GM12801 (cell line): Measurements from ENCODE around the gene BRMS1.

ENCODE experiments used
- TF ChIP-seq, protein P1 (sequence below): IDR thresholded peaks from one replicate; pipeline ENCODE4 v1.5.1; 2011; ENCODE audit warnings: control low read depth; ENCODE audit not compliant: insufficient read length; ENCODE audit errors: extremely low read depth

The BRMS1 gene

DNA sequence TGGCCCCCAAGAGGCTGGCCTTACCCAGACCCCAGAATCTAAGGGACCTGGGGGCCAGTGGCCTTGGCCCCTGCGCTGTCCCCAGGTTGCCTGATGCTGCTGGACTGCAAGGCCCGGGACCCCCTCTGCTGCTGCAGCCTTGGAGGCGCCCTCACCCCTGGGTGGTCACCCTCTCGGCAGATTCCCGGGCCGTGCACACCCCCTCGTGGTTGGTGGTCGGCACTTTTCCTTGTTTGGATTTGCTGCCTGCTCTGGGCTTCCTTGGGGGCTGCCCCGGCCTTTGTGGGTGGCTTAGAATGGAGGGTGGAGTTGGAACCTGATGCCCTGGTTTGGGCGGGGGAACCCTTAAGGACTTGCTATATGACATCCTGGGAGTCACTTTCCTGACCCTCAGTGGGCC is 14.0 kb downstream of the BRMS1 start:
- TF ChIP-seq, protein P1, sequence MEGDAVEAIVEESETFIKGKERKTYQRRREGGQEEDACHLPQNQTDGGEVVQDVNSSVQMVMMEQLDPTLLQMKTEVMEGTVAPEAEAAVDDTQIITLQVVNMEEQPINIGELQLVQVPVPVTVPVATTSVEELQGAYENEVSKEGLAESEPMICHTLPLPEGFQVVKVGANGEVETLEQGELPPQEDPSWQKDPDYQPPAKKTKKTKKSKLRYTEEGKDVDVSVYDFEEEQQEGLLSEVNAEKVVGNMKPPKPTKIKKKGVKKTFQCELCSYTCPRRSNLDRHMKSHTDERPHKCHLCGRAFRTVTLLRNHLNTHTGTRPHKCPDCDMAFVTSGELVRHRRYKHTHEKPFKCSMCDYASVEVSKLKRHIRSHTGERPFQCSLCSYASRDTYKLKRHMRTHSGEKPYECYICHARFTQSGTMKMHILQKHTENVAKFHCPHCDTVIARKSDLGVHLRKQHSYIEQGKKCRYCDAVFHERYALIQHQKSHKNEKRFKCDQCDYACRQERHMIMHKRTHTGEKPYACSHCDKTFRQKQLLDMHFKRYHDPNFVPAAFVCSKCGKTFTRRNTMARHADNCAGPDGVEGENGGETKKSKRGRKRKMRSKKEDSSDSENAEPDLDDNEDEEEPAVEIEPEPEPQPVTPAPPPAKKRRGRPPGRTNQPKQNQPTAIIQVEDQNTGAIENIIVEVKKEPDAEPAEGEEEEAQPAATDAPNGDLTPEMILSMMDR, result no peak

DNA sequence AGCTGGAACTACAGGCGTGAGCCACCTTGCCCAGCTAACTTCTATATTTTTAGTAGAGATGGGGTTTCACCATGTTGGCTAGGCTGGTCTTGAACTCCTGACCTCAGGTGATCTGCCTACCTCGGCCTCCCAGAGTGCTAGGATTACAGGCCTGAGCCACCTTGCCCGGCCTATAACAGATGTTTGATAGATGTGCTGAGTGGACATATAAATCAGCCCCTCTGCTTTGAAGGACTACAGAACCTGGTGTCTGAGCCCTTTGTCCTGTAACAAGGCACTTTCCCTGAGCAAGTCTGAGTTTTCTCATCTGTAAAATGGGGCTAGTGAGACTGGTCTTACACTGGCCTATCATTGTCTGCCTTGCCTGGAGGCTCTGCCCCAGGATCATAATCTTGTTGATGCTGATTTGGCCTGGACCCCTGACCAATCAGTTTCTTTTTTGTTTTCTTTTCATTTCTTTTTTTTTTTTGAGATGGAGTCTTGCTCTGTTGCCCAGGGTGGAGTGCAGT is 15.7 kb downstream of the BRMS1 start:
- TF ChIP-seq, protein P1, result no peak

DNA sequence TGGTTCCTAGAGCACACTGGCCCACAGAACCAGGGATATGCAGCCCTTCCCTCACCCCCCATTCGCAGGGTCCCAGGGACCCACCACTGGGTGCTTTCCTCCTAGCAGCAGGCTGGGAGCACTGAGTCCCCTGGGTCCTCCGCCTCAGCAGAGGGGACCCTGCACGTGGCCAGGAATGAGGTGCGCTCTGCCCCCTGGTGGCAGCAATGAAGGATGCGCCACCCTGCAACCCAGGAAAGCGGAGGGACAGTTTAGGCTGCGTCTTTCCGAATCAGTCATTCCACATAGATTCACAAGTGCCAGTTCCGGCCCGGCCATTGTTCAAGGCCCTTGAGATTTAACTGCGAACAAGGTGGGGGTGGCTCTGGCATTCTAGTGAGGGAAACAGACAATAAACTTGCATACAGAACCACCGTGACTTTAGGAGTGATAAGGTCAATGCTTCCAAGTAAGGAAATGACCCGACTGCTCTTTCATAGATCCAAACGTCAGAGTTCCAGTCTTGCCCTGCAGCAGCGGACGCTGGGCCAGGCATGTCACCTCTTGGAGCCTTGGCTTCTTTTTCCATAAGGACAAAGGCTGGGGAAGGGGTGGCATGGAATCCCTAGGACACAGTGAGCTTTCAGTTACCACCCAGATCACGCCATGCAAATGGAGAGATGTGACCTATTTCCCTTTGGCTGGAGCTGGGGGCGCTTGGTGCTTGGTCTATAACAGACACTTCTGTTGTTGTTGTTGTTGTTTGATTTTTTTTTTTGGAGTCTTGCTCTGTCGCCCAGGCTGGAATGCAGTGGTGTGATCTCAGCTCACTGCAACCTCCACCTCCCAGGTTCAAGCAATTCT is 16.4 kb downstream of the BRMS1 start:
- TF ChIP-seq, protein P1, result no peak

DNA sequence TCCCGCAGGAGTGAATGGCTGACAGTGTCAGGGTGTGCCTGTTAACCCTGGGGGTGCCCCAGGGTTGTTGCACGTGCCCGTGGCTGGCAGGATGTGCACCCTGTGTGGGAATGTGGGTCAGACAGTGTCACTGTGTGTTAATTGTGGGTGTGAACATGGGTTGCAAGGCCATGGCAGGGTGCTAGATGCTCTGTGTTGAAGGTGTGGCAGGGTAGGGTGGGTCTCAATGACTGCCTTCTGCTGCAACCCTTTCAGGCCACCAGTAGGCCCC is 16.9 kb downstream of the BRMS1 start:
- TF ChIP-seq, protein P1, result no peak

DNA sequence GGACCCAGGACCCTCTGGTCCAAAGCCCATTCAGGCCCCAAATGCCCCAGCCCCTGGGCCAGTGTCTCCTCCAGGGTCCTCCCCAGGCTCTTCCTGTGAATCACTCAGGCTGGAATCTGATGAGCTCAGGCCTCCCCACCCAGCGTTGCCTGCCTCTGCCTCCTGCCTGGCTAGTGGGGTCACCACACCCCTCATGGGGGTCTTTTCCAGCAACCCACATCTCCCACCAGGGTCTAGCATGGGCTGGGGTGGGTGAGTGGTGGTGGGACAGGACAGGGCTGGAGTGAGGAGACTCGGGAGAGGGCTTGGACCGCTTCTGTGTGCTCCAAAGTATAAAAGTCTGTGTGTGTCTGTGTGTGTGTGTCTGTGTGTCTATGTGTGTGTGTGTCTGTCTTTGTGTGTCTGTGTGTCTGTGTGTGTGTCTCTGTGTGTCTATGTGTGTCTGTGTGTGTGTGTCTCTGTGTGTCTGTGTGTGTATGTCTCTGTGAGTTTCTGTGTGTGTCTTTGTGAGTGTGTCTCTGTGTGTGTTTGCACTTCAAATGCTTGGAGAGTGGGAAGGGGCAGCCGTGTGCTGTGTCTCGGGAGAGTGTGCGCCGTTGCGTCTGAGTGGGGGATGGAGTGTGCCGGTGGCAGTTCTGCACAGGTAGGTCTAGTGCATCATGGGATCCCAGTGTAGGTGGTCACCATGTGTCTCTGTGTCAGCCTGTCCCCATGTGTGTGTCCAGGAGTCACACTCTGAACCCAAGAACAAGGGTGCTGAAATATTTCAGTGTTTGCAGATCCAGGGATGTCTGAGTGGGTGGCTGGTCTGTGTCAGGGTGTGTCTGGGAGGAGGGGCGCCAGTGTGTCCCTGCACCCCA is 17.5 kb downstream of the BRMS1 start:
- TF ChIP-seq, protein P1, result no peak

DNA sequence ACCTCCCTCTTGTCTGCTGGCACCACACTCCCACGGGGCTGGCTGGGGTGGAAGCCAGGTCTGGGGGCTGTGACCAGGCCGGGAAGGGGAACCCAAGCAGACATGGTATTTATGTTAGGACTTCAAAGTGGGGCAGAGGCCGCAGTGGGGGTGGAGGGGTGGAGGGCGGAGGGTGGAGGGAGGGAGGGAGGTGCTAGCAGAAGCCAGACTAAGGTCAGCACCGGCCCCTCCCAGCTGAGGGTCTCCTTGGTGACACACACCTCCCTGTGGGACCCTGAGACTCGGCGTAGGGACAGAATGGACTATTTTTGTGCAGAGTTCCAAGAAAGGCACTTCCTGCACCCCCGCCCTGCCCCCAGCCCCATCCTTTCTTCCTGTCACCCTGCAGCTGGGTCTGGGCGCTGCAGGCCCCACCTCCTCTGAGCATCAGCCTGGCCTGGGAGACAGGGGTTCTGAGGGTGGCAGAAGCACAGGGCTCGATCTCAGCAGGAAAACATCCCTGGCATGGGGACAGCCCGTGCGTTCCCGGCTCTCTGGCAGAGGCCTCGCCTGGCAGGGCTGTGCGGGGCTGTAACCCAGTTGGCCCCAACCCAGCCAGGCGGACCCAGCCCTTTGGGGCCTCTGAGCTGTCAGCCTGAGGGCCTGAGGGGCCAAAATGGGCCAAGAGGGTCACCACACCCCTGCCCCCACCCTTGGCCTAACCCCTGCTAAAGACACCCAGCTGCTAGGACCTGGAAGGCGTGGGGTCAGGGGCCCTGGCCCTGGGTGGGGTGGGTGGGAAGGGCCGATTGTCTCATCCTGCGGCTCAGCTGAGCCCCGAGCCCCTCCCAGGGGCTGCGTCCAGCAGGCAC is 18.4 kb downstream of the BRMS1 start:
- TF ChIP-seq, protein P1, result no peak

DNA sequence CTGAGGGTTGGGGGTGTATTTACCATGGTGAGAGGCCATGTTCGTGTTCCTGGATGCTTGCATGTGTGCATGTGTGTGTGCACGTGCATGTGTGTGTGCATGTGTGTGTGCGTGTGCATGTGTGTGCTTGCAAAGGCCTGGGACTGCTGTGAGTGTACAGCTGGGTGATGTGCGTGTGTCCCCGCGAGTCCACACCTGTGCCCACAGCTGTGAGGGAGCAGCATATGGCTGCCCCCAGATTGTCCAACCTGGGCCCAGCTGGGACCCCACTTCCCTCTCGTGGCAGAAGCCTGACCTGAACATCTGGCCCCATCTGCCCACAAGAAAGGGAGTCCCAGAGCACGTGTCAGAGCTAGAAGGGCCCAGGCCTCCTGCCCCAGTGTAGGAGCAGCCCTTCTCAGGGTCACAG is 19.6 kb downstream of the BRMS1 start:
- TF ChIP-seq, protein P1, result no peak
